Breast epithelium (tissue), 3 donors: Measurements from ENCODE around the gene ZNF28.
"Not testable (repeated sequence)": the region's sequence is repeated elsewhere in the genome, so short reads cannot be mapped to it uniquely, and the experiment has no call there.

Experiments
- POLR2AphosphoS5 ChIP-seq, 3 donors: sonication (generic); formaldehyde crosslinking; IDR thresholded peaks; one replicate each; pipeline ENCODE4 v1.6.1; 2017; ENCODE audit warnings: antibody characterized with exemption in 3 of 3
- TF ChIP-seq, protein P1 (sequence below), 3 donors: fragments of 450-650 bp; IDR thresholded peaks; one replicate each; pipeline ENCODE4 v1.5.1; 2016 to 2017; ENCODE audit warnings: antibody characterized with exemption in 3 of 3, mild to moderate bottlenecking in 3 of 3, moderate library complexity in 3 of 3

DNA sequence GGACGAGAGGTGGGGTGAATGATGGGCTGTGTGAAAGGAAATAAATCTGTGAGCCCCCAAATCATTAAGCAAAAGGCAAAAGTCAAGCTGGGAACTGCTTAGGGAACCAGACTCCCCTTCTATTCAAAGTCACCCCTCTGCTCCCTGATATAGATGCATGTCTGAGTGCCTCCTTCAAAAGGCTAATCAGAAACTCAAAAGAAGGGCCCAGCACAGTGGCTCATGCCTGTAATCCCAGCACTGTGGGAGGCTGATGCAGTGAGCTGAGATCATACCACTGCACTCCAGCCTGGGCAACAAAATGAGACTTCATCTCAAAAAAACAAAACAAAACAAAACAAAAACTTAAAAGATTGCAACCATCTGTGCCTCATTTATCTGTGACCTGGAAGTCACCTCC, 12.9 kb upstream of the ZNF28 start:
- TF ChIP-seq, protein P1, sequence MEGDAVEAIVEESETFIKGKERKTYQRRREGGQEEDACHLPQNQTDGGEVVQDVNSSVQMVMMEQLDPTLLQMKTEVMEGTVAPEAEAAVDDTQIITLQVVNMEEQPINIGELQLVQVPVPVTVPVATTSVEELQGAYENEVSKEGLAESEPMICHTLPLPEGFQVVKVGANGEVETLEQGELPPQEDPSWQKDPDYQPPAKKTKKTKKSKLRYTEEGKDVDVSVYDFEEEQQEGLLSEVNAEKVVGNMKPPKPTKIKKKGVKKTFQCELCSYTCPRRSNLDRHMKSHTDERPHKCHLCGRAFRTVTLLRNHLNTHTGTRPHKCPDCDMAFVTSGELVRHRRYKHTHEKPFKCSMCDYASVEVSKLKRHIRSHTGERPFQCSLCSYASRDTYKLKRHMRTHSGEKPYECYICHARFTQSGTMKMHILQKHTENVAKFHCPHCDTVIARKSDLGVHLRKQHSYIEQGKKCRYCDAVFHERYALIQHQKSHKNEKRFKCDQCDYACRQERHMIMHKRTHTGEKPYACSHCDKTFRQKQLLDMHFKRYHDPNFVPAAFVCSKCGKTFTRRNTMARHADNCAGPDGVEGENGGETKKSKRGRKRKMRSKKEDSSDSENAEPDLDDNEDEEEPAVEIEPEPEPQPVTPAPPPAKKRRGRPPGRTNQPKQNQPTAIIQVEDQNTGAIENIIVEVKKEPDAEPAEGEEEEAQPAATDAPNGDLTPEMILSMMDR (IDR thresholded peaks at IDR 0.05) = not testable (repeated sequence)
- not testable (repeated sequence) for TF ChIP-seq POLR2AphosphoS5 (IDR thresholded peaks at IDR 0.05)
